DMS153 (cell line): Measurements from ENCODE around the gene PCK2.

Experiments
- DNase-seq: peaks from one replicate; lab custom pipeline; 2025; lab: John Stamatoyannopoulos, UW

The PCK2 gene

GRCh38 chr14:24075485-24076301 lies 18.4 kb upstream of the PCK2 start:
- DNase-seq, result no peak

- DNase-seq, result no peak
These were observed 17.9 kb upstream of the PCK2 start for GRCh38 chr14:24076302-24076601.

GRCh38 chr14:24077086-24077485 lies 17.0 kb upstream of the PCK2 start:
- DNase-seq, result no peak

- DNase-seq, result no peak
These were observed 16.0 kb upstream of the PCK2 start for GRCh38 chr14:24078146-24078545.

GRCh38 chr14:24079491-24080141 lies 14.5 kb upstream of the PCK2 start:
- no peak for DNase-seq

- DNase-seq, result no peak
These were observed 14.0 kb upstream of the PCK2 start for GRCh38 chr14:24080142-24080530.

GRCh38 chr14:24080888-24081738 lies 13.0 kb upstream of the PCK2 start:
- DNase-seq, result peak; percentile 20

- no peak for DNase-seq
These were observed 12.3 kb upstream of the PCK2 start for GRCh38 chr14:24081739-24082211.

- no peak for DNase-seq
These were observed 11.6 kb upstream of the PCK2 start for GRCh38 chr14:24082411-24083080.

- no peak for DNase-seq
These were observed 10.6 kb upstream of the PCK2 start for GRCh38 chr14:24083462-24083861.

- no peak for DNase-seq
These were observed 9.7 kb upstream of the PCK2 start for GRCh38 chr14:24084440-24084839.

GRCh38 chr14:24085215-24085614 lies 8.9 kb upstream of the PCK2 start:
- DNase-seq, result no peak

GRCh38 chr14:24086193-24086955 lies 7.7 kb upstream of the PCK2 start:
- no peak for DNase-seq

- no peak for DNase-seq
These were observed 7.1 kb upstream of the PCK2 start for GRCh38 chr14:24087004-24087403.

- no peak for DNase-seq
These were observed 6.0 kb upstream of the PCK2 start for GRCh38 chr14:24088095-24088494.

- DNase-seq, result no peak
These were observed 4.2 kb upstream of the PCK2 start for GRCh38 chr14:24089890-24090289.

GRCh38 chr14:24092110-24092504 lies 2.0 kb upstream of the PCK2 start:
- DNase-seq, result no peak

- no peak for DNase-seq
These were observed 1.5 kb upstream of the PCK2 start for GRCh38 chr14:24092505-24093206.

- no peak for DNase-seq
These were observed 757 bp upstream of the PCK2 start for GRCh38 chr14:24093207-24093900.

- no peak for DNase-seq
These were observed 745 bp downstream of the PCK2 start for GRCh38 chr14:24094841-24095270.
